HEK293 (cell line): Measurements from ENCODE around the gene KIAA1671.

ENCODE experiments used
- CTCF ChIA-PET: fragments of 350-600 bp; formaldehyde crosslinking; extraction: SDS; loops from one replicate; lab custom pipeline; 2021; ENCODE audit warnings: antibody characterized with exemption; lab: Yijun Ruan, JAX
- POLR2A ChIA-PET: fragments of 300-600 bp; formaldehyde crosslinking; extraction: SDS; loops from one replicate; lab custom pipeline; 2020; ENCODE audit warnings: antibody characterized with exemption, inconsistent platforms; lab: Yijun Ruan, JAX
- H3K27ac ChIP-seq: fragments of 200-500 bp; sonication (Bioruptor generic); 2 replicates; pipeline ENCODE4 v1.5.1; 2014; ENCODE audit warnings: low read depth, low read length, control low read depth, inconsistent platforms; ENCODE audit errors: extremely low read depth
- H3K36me3 ChIP-seq, 2 experiments: fragments of 200-500 bp in 1 of 2; sonication (Bioruptor generic) in 1 of 2; 1 replicate in 1 of 2; 2 replicates in 1 of 2; pipeline ENCODE4 v1.5.1; 2014 to 2017; ENCODE audit warnings: inconsistent platforms in 2 of 2, low read length in 2 of 2; ENCODE audit not compliant: control insufficient read depth in 2 of 2, insufficient read depth in 1 of 2
- H3K4me1 ChIP-seq: fragments of 200-500 bp; sonication (Bioruptor generic); 2 replicates; pipeline ENCODE4 v1.5.1; 2014; ENCODE audit warnings: mild to moderate bottlenecking, low read length, inconsistent platforms; ENCODE audit not compliant: control insufficient read depth, insufficient read depth
- H3K4me3 ChIP-seq: 2 replicates; pipeline ENCODE4 v1.5.1; 2011; ENCODE audit warnings: low read depth, mild to moderate bottlenecking, control low read depth, low read length, moderate library complexity
- H3K9me3 ChIP-seq: fragments of 200-500 bp; sonication (Bioruptor generic); 2 replicates; pipeline ENCODE4 v1.5.1; 2014; ENCODE audit warnings: low read depth, low read length, inconsistent platforms; ENCODE audit not compliant: control insufficient read depth, insufficient read depth
- EGR2 ChIP-seq: fragments of 450-650 bp; formaldehyde crosslinking; IDR thresholded peaks from 2 replicates; pipeline ENCODE4 v1.5.1; 2016; ENCODE audit warnings: low read depth, missing biosample characterization, missing genetic modification characterization
- FEZF1 ChIP-seq: fragments of 450-650 bp; formaldehyde crosslinking; IDR thresholded peaks from 2 replicates; pipeline ENCODE4 v1.5.1; 2016; ENCODE audit warnings: missing biosample characterization, missing genetic modification characterization
- GLI2 ChIP-seq: fragments of 450-650 bp; formaldehyde crosslinking; IDR thresholded peaks from 2 replicates; pipeline ENCODE4; 2017; ENCODE audit warnings: missing biosample characterization, missing genetic modification characterization, low read depth, borderline replicate concordance
- GLI4 ChIP-seq: fragments of 450-650 bp; formaldehyde crosslinking; IDR thresholded peaks from 2 replicates; pipeline ENCODE4 v1.5.1; 2016; ENCODE audit warnings: missing biosample characterization, missing genetic modification characterization
- KLF1 ChIP-seq: fragments of 450-650 bp; formaldehyde crosslinking; IDR thresholded peaks from 2 replicates; pipeline ENCODE4 v1.5.1; 2016; ENCODE audit warnings: missing biosample characterization, missing genetic modification characterization
- KLF9 ChIP-seq: fragments of 450-650 bp; formaldehyde crosslinking; IDR thresholded peaks from 2 replicates; pipeline ENCODE4 v1.5.1; 2016; ENCODE audit warnings: missing biosample characterization, missing genetic modification characterization, low read depth
- MZF1 ChIP-seq: fragments of 450-650 bp; formaldehyde crosslinking; IDR thresholded peaks from 2 replicates; pipeline ENCODE4 v1.5.1; 2017; ENCODE audit warnings: missing biosample characterization, missing genetic modification characterization, borderline replicate concordance
- OVOL3 ChIP-seq: fragments of 450-650 bp; formaldehyde crosslinking; IDR thresholded peaks from 2 replicates; pipeline ENCODE4 v1.5.1; 2016; ENCODE audit warnings: missing biosample characterization, missing genetic modification characterization
- YY2 ChIP-seq: fragments of 450-650 bp; formaldehyde crosslinking; IDR thresholded peaks from 2 replicates; pipeline ENCODE4 v1.5.1; 2016; ENCODE audit warnings: missing biosample characterization, missing genetic modification characterization
- ZBTB1 ChIP-seq: fragments of 450-650 bp; formaldehyde crosslinking; IDR thresholded peaks from 2 replicates; pipeline ENCODE4 v1.5.1; 2016; ENCODE audit warnings: missing biosample characterization, missing genetic modification characterization
- ZIC2 ChIP-seq: fragments of 450-650 bp; formaldehyde crosslinking; IDR thresholded peaks from 2 replicates; pipeline ENCODE4 v1.5.1; 2016; ENCODE audit warnings: missing biosample characterization, missing genetic modification characterization
- ZNF133 ChIP-seq: fragments of 450-650 bp; formaldehyde crosslinking; IDR thresholded peaks from 2 replicates; pipeline ENCODE4 v1.5.1; 2016; ENCODE audit warnings: missing biosample characterization, missing genetic modification characterization
- ZNF138 ChIP-seq: fragments of 450-650 bp; formaldehyde crosslinking; IDR thresholded peaks from 2 replicates; pipeline ENCODE4 v1.5.1; 2016; ENCODE audit warnings: missing biosample characterization, missing genetic modification characterization, borderline replicate concordance
- ZNF146 ChIP-seq: fragments of 450-650 bp; formaldehyde crosslinking; IDR thresholded peaks from 2 replicates; pipeline ENCODE4 v1.5.1; 2016; ENCODE audit warnings: missing biosample characterization, missing genetic modification characterization
- ZNF2 ChIP-seq: fragments of 450-650 bp; formaldehyde crosslinking; IDR thresholded peaks from 2 replicates; pipeline ENCODE4 v1.5.1; 2016; ENCODE audit warnings: missing biosample characterization, missing genetic modification characterization
- ZNF221 ChIP-seq: fragments of 450-650 bp; formaldehyde crosslinking; IDR thresholded peaks from 2 replicates; pipeline ENCODE4 v1.5.1; 2017; ENCODE audit warnings: missing biosample characterization, missing genetic modification characterization, borderline replicate concordance
- ZNF239 ChIP-seq: fragments of 450-650 bp; formaldehyde crosslinking; IDR thresholded peaks from 2 replicates; pipeline ENCODE4 v1.5.1; 2016; ENCODE audit warnings: missing biosample characterization, missing genetic modification characterization
- ZNF324 ChIP-seq: fragments of 450-650 bp; formaldehyde crosslinking; IDR thresholded peaks from 2 replicates; pipeline ENCODE4 v1.5.1; 2016; ENCODE audit warnings: missing biosample characterization, missing genetic modification characterization
- ZNF335 ChIP-seq: fragments of 450-650 bp; formaldehyde crosslinking; conservative IDR thresholded peaks from 2 replicates; pipeline ENCODE4 v1.5.1; 2016; ENCODE audit warnings: missing biosample characterization, missing genetic modification characterization
- ZNF416 ChIP-seq: fragments of 450-650 bp; formaldehyde crosslinking; IDR thresholded peaks from 2 replicates; pipeline ENCODE4 v1.5.1; 2016; ENCODE audit warnings: missing biosample characterization, missing genetic modification characterization
- ZNF549 ChIP-seq: fragments of 450-650 bp; IDR thresholded peaks from 2 replicates; pipeline ENCODE4 v1.5.1; 2018; ENCODE audit warnings: missing biosample characterization, missing genetic modification characterization, mild to moderate bottlenecking, inconsistent platforms, moderate library complexity
- ZNF610 ChIP-seq: fragments of 450-650 bp; formaldehyde crosslinking; IDR thresholded peaks from 2 replicates; pipeline ENCODE4 v1.5.1; 2016; ENCODE audit warnings: missing biosample characterization, missing genetic modification characterization, borderline replicate concordance
- ZNF660 ChIP-seq: fragments of 450-650 bp; IDR thresholded peaks from 2 replicates; pipeline ENCODE4 v1.5.1; 2018; ENCODE audit warnings: missing biosample characterization, mild to moderate bottlenecking, missing genetic modification characterization
- ZSCAN30 ChIP-seq: fragments of 450-650 bp; IDR thresholded peaks from 2 replicates; pipeline ENCODE4 v1.5.1; 2018; ENCODE audit warnings: missing biosample characterization, mild to moderate bottlenecking, missing genetic modification characterization, moderate library complexity
- TF ChIP-seq, protein P1 (sequence below): fragments of 450-650 bp; formaldehyde crosslinking; IDR thresholded peaks from 2 replicates; pipeline ENCODE4 v1.5.1; 2016; ENCODE audit warnings: missing biosample characterization, missing genetic modification characterization
- TF ChIP-seq, protein P2 (sequence below): fragments of 450-650 bp; formaldehyde crosslinking; optimal IDR thresholded peaks from 2 replicates; pipeline ENCODE3; 2016; ENCODE audit warnings: missing biosample characterization, mild to moderate bottlenecking, missing genetic modification characterization
- TF ChIP-seq, protein P3 (sequence below): fragments of 450-650 bp; formaldehyde crosslinking; IDR thresholded peaks from 2 replicates; pipeline ENCODE4 v1.5.0; 2017; ENCODE audit warnings: missing biosample characterization, missing genetic modification characterization, borderline replicate concordance
- TF ChIP-seq, protein P4 (sequence below): fragments of 450-650 bp; formaldehyde crosslinking; IDR thresholded peaks from 2 replicates; pipeline ENCODE4 v1.5.1; 2017; ENCODE audit warnings: missing biosample characterization, missing genetic modification characterization
- TF ChIP-seq, protein P5 (sequence below): fragments of 450-650 bp; formaldehyde crosslinking; IDR thresholded peaks from 2 replicates; pipeline ENCODE4 v1.5.1; 2016; ENCODE audit warnings: missing biosample characterization, missing genetic modification characterization

KIAA1671 gene

DNA sequence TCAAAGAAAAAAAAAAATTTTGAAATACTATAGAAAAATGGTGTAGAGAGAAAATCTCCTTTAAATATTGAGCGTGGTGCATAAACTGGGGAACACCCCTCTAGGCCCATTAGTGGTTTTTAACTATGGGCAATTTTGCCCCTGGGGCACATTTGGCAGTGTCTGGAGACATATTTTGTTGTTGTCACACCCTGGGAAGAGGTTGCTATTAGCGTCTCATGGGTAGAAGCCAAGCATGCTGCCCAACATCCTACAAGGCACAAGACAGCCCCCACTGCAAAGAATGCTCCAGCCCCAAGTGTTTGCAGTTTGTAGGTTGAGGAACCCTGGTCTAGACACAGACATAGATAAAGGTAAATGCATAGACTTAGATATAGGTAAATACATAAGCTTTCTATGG, 92.6 kb downstream of the KIAA1671 start (continued):
- TF ChIP-seq ZNF146 (tag by site-specific recombination) (no peak), KLF1 (tag by site-specific recombination) (no peak), ZNF660 (tag by site-specific recombination) (no peak)
- TF ChIP-seq, protein P1, sequence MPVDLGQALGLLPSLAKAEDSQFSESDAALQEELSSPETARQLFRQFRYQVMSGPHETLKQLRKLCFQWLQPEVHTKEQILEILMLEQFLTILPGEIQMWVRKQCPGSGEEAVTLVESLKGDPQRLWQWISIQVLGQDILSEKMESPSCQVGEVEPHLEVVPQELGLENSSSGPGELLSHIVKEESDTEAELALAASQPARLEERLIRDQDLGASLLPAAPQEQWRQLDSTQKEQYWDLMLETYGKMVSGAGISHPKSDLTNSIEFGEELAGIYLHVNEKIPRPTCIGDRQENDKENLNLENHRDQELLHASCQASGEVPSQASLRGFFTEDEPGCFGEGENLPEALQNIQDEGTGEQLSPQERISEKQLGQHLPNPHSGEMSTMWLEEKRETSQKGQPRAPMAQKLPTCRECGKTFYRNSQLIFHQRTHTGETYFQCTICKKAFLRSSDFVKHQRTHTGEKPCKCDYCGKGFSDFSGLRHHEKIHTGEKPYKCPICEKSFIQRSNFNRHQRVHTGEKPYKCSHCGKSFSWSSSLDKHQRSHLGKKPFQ (tag by site-specific recombination), result no peak
- TF ChIP-seq, protein P2, sequence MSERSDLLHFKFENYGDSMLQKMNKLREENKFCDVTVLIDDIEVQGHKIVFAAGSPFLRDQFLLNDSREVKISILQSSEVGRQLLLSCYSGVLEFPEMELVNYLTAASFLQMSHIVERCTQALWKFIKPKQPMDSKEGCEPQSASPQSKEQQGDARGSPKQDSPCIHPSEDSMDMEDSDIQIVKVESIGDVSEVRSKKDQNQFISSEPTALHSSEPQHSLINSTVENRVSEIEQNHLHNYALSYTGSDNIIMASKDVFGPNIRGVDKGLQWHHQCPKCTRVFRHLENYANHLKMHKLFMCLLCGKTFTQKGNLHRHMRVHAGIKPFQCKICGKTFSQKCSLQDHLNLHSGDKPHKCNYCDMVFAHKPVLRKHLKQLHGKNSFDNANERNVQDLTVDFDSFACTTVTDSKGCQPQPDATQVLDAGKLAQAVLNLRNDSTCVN, result no peak
- TF ChIP-seq, all 188 proteins: peak for 0

DNA sequence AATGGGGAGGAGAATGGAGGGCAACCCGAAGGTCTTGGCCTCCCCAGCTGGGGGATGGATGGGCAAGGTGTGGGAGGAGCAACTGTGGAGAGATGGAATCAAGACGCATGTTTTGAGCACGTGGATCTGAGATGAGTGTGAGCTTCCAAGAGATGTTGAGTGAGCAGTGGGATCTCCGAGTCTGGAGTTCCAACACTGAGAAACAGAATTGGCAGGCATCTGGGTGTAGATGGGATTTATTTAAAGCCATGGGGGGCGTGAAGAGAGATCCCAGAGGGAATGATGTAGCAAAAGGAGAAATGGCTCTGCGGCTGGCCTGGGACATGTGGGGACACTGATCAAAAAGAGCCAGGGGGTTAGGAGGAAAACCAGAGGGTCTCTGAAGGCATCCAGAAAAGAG, 95.6 kb downstream of the KIAA1671 start:
- POLR2A ChIA-PET, result interaction anchor here (1.5 kb wide), 1 partner anchor 105 kb away, joined by 3 read pairs; no protein-coding TSS in a partner anchor

DNA sequence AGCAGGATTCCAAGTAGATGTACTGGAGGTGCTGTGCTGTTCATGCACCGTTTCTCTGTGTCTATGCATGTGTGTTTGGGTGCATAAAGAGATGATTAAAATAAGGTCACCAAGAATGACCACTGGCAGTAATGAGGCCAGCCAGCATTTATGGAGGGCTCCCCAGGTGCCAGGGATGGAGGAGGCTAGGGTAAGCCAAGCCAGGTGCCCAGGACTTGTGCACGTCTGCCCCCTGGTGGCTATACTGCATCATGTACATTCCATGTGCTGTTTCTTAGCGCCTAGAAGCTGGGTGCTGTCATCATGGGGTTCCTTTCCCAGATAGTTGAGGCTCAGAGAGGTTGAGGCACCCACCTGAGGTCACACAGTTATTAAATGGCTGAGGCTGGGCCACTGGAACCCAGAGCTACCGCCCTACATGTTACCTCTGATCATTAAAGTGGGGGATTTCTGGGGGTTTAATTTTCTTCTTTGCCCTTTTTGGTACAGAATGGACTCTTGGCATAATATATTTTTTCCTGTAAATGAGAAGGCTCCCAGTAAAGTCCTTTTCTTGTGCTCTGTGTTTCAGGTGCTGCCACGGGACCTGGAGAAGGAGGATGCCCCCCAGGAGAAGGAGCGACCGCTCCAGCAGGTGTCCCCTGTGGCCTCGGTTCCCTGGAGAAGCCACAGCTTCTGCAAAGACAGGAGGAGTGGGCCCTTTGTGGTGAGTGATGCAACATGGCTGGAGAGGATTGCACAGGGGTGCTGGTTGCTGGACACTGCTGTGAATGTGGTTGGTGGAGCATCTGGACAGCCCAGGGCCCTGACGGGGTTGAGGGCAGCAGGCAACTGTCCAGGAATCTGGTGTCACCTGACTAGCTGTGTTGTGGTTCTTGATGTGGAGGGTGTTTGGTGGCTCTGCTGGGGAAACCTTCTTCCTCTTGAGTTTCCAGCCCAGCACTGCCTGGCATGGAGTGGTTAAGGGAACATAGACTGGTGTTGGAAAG, 96.4 kb downstream of the KIAA1671 start:
- H3K4me1 ChIP-seq, result no peaks in the 10 kb centered on the region; the same call in 1 of the 2 replicates
- POLR2A ChIA-PET, result no interaction called here
- H3K9me3 ChIP-seq, result no peaks in the 10 kb centered on the region
- CTCF ChIA-PET, result interaction anchor here (0.5 to 15.6 kb wide), 45 partner anchors 8 to 1677 kb away, joined by 3 to 300 read pairs (median 4); partner anchors contain the start of gene KIAA1671
- no peak overlapping the region for H3K27ac ChIP-seq
- no peak overlapping the region for H3K4me3 ChIP-seq
- H3K36me3 ChIP-seq, result peaks cover 0 to 37% of the 10 kb centered on the region in 2 experiments; a peak in 2 of 3 replicates
- TF ChIP-seq ZNF2, result no peak
- TF ChIP-seq ZNF239, result no peak
- TF ChIP-seq FEZF1, result no peak
- TF ChIP-seq EGR2 (tag by site-specific recombination), result no peak
- TF ChIP-seq ZNF146 (tag by site-specific recombination), result no peak
- TF ChIP-seq ZNF335 (tag by site-specific recombination), result peak; percentile 66
- TF ChIP-seq, protein P3, sequence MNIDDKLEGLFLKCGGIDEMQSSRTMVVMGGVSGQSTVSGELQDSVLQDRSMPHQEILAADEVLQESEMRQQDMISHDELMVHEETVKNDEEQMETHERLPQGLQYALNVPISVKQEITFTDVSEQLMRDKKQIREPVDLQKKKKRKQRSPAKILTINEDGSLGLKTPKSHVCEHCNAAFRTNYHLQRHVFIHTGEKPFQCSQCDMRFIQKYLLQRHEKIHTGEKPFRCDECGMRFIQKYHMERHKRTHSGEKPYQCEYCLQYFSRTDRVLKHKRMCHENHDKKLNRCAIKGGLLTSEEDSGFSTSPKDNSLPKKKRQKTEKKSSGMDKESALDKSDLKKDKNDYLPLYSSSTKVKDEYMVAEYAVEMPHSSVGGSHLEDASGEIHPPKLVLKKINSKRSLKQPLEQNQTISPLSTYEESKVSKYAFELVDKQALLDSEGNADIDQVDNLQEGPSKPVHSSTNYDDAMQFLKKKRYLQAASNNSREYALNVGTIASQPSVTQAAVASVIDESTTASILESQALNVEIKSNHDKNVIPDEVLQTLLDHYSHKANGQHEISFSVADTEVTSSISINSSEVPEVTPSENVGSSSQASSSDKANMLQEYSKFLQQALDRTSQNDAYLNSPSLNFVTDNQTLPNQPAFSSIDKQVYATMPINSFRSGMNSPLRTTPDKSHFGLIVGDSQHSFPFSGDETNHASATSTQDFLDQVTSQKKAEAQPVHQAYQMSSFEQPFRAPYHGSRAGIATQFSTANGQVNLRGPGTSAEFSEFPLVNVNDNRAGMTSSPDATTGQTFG (tag by site-specific recombination), result no peak
- no peak for TF ChIP-seq ZNF138
- TF ChIP-seq ZNF133, result no peak
- TF ChIP-seq YY2 (tag by site-specific recombination), result no peak
- no peak for TF ChIP-seq MZF1 (tag by site-specific recombination)
- no peak for TF ChIP-seq OVOL3 (tag by site-specific recombination)
- TF ChIP-seq, protein P4, sequence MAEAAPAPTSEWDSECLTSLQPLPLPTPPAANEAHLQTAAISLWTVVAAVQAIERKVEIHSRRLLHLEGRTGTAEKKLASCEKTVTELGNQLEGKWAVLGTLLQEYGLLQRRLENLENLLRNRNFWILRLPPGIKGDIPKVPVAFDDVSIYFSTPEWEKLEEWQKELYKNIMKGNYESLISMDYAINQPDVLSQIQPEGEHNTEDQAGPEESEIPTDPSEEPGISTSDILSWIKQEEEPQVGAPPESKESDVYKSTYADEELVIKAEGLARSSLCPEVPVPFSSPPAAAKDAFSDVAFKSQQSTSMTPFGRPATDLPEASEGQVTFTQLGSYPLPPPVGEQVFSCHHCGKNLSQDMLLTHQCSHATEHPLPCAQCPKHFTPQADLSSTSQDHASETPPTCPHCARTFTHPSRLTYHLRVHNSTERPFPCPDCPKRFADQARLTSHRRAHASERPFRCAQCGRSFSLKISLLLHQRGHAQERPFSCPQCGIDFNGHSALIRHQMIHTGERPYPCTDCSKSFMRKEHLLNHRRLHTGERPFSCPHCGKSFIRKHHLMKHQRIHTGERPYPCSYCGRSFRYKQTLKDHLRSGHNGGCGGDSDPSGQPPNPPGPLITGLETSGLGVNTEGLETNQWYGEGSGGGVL (tag by site-specific recombination), result no peak
- no peak for TF ChIP-seq ZIC2
- TF ChIP-seq ZSCAN30 (tag by site-specific recombination), result 0 out of 2 replicates have a peak, but pooled peaks have one; percentile 46
- TF ChIP-seq, protein P5, sequence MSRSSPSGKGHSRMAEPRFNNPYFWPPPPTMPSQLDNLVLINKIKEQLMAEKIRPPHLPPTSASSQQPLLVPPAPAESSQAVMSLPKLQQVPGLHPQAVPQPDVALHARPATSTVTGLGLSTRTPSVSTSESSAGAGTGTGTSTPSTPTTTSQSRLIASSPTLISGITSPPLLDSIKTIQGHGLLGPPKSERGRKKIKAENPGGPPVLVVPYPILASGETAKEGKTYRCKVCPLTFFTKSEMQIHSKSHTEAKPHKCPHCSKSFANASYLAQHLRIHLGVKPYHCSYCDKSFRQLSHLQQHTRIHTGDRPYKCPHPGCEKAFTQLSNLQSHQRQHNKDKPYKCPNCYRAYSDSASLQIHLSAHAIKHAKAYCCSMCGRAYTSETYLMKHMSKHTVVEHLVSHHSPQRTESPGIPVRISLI, result no peak

More for the DNA sequence above, 95.6 kb downstream of the KIAA1671 start:
- CTCF ChIA-PET, result interaction anchor here (0.6 to 15.6 kb wide), 30 partner anchors 9 to 1676 kb away, joined by 3 to 300 read pairs (median 4); partner anchors contain the start of gene KIAA1671
- H3K4me3 ChIP-seq, result no peak overlapping the region
- H3K27ac ChIP-seq, result no peak overlapping the region
- H3K9me3 ChIP-seq, result no peaks in the 10 kb centered on the region
- H3K4me1 ChIP-seq, result no peaks in the 10 kb centered on the region; the same call in 1 of the 2 replicates
- no peak for TF ChIP-seq ZNF610
- TF ChIP-seq ZNF221 (tag by site-specific recombination), result no peak
- TF ChIP-seq KLF9 (tag by site-specific recombination), result no peak
- TF ChIP-seq GLI4, result no peak
- TF ChIP-seq ZBTB1 (tag by site-specific recombination), result no peak
- no peak for TF ChIP-seq ZNF549 (tag by site-specific recombination)
- no peak for TF ChIP-seq ZNF324 (tag by site-specific recombination)
- no peak for TF ChIP-seq GLI2
- no peak for TF ChIP-seq ZNF416 (tag by site-specific recombination)
- TF ChIP-seq, all 188 proteins: peak for 0
- peaks cover 0 to 42% of the 10 kb centered on the region in 2 experiments; a peak in 2 of 3 replicates for H3K36me3 ChIP-seq
